Loucy (cell line): ENCODE data around the gene TRIP13.

Experiments
- H2AFZ ChIP-seq: fragments of 200-600 bp; sonication (generic); 2 replicates; pipeline ENCODE4 v1.6.0; 2016; ENCODE audit warnings: antibody characterized with exemption, mild to moderate bottlenecking, low read length, moderate library complexity
- H3F3A ChIP-seq: fragments of 200-600 bp; 2 replicates; pipeline ENCODE4 v1.6.0; 2016; ENCODE audit warnings: antibody characterized with exemption, low read depth, mild to moderate bottlenecking
- H3K27me3 ChIP-seq: fragments of 200-600 bp; sonication (generic); 2 replicates; pipeline ENCODE4 v1.6.1; 2014; ENCODE audit warnings: low read length, mild to moderate bottlenecking; ENCODE audit not compliant: insufficient read depth, poor library complexity, severe bottlenecking
- H3K36me3 ChIP-seq: fragments of 200-600 bp; sonication (generic); 2 replicates; pipeline ENCODE4 v1.6.1; 2016; ENCODE audit warnings: low read length; ENCODE audit not compliant: insufficient read depth
- H3K4me1 ChIP-seq: fragments of 200-600 bp; sonication (generic); 2 replicates; pipeline ENCODE4 v1.5.1; 2014; ENCODE audit warnings: low read length, mild to moderate bottlenecking; ENCODE audit not compliant: insufficient read depth, poor library complexity, severe bottlenecking
- H3K4me2 ChIP-seq: fragments of 200-600 bp; sonication (generic); 2 replicates; pipeline ENCODE4 v1.6.0; 2014; ENCODE audit warnings: antibody characterized with exemption, low read length, low read depth, mild to moderate bottlenecking; ENCODE audit not compliant: poor library complexity, severe bottlenecking
- H3K4me3 ChIP-seq: fragments of 200-600 bp; sonication (generic); 2 replicates; pipeline ENCODE4 v1.5.1; 2014; ENCODE audit warnings: low read length, mild to moderate bottlenecking, mixed read lengths; ENCODE audit not compliant: poor library complexity, severe bottlenecking
- H3K79me2 ChIP-seq: fragments of 200-600 bp; sonication (generic); 2 replicates; pipeline ENCODE4 v1.6.1; 2014; ENCODE audit warnings: low read length; ENCODE audit not compliant: insufficient read depth
- H3K9ac ChIP-seq: fragments of 200-600 bp; sonication (generic); 2 replicates; pipeline ENCODE4 v1.6.0; 2014; ENCODE audit warnings: mild to moderate bottlenecking, low read depth, low read length, moderate library complexity; ENCODE audit not compliant: poor library complexity, severe bottlenecking
- H3K9me2 ChIP-seq: fragments of 200-600 bp; sonication (generic); replicated peaks from 2 replicates; pipeline ENCODE4 v1.6.1; 2016; ENCODE audit warnings: low read depth, low read length, mixed read lengths
- H3K9me3 ChIP-seq: fragments of 200-600 bp; sonication (generic); 2 replicates; pipeline ENCODE4 v1.6.1; 2014; ENCODE audit warnings: mild to moderate bottlenecking, antibody characterized with exemption, low read length, low read depth; ENCODE audit not compliant: insufficient read depth
- H4K20me1 ChIP-seq: fragments of 200-600 bp; sonication (generic); 2 replicates; pipeline ENCODE4 v1.6.0; 2014; ENCODE audit warnings: antibody characterized with exemption, low read length, mild to moderate bottlenecking; ENCODE audit not compliant: insufficient read depth, poor library complexity, severe bottlenecking
- CTCF ChIP-seq: fragments of 200-600 bp; sonication (generic); conservative IDR thresholded peaks from 2 replicates; pipeline ENCODE4 v1.5.1; 2014; ENCODE audit warnings: mild to moderate bottlenecking, antibody characterized with exemption, low read length
- EZH2phosphoT487 ChIP-seq: fragments of 200-600 bp; IDR thresholded peaks from 2 replicates; pipeline ENCODE4 v1.6.1; 2018; ENCODE audit warnings: antibody characterized with exemption, mild to moderate bottlenecking, moderate library complexity, borderline replicate concordance

Gene TRIP13

GRCh38 chr5:903756-904096 is 11.0 kb downstream of the TRIP13 start:
- Histone ChIP-seq H3K9me3 (no peaks in the 10 kb centered on the region), H3K4me3 (no peak overlapping the region), H3K27me3 (no peaks in the 10 kb centered on the region), H2AFZ (no peak overlapping the region), H3K79me2 (no peaks in the 10 kb centered on the region; the same call in 1 of the 2 replicates), H3F3A (no peaks in the 10 kb centered on the region), H3K9ac (no peak overlapping the region), H3K4me1 (no peaks in the 10 kb centered on the region), H3K9me2 (no peaks in the 10 kb centered on the region), H3K4me2 (no peak overlapping the region), H4K20me1 (no peaks in the 10 kb centered on the region), H3K36me3 (peaks cover 40% of the 10 kb centered on the region)
- TF ChIP-seq EZH2phosphoT487 (no peak), CTCF (no peak)

GRCh38 chr5:905139-905642 is 12.5 kb downstream of the TRIP13 start:
- TF ChIP-seq EZH2phosphoT487 (no peak), CTCF (no peak)
- H3K79me2 ChIP-seq = no peaks in the 10 kb centered on the region; the same call in 1 of the 2 replicates
- no peak overlapping the region for H3K4me3 ChIP-seq
- no peaks in the 10 kb centered on the region for H3K27me3 ChIP-seq
- no peaks in the 10 kb centered on the region for H3K9me2 ChIP-seq
- H4K20me1 ChIP-seq = no peaks in the 10 kb centered on the region
- H3K4me2 ChIP-seq = no peak overlapping the region
- no peaks in the 10 kb centered on the region for H3F3A ChIP-seq
- no peak overlapping the region for H2AFZ ChIP-seq
- peaks cover 47% of the 10 kb centered on the region for H3K36me3 ChIP-seq
- no peaks in the 10 kb centered on the region for H3K4me1 ChIP-seq
- no peaks in the 10 kb centered on the region for H3K9me3 ChIP-seq
- no peak overlapping the region for H3K9ac ChIP-seq

- Histone ChIP-seq H3K9ac (no peak overlapping the region), H3K9me3 (no peaks in the 10 kb centered on the region), H3K4me3 (no peak overlapping the region), H4K20me1 (no peaks in the 10 kb centered on the region), H3K4me2 (no peak overlapping the region), H3K4me1 (no peaks in the 10 kb centered on the region), H3K9me2 (no peaks in the 10 kb centered on the region), H3F3A (no peaks in the 10 kb centered on the region), H3K27me3 (no peaks in the 10 kb centered on the region), H3K36me3 (peaks cover 45% of the 10 kb centered on the region), H2AFZ (no peak overlapping the region), H3K79me2 (no peaks in the 10 kb centered on the region; the same call in 1 of the 2 replicates)
- no peak for TF ChIP-seq CTCF
- no peak for TF ChIP-seq EZH2phosphoT487
Measured at GRCh38 chr5:907366-907910, 14.8 kb downstream of the TRIP13 start.
